SK-N-SH treated with all-trans-retinoic acid at 6 μM for 48 hours (cell line): Measurements from ENCODE around the gene HJV.

Experiments used
- ATAC-seq: fragments of 200-7000 bp; cut with Tn5 transposase; 3 replicates; pipeline ENCODE4 v1.9.1; 2020; ENCODE audit warnings: mild to moderate bottlenecking, moderate library complexity
- ARNTL ChIP-seq: fragments of 450-650 bp; formaldehyde crosslinking; IDR thresholded peaks from 2 replicates; pipeline ENCODE4 v1.5.0; 2020; ENCODE audit warnings: low read depth, mild to moderate bottlenecking, moderate library complexity, borderline replicate concordance
- BACH2 ChIP-seq: fragments of 250-450 bp; sonication (Bioruptor Pico); IDR thresholded peaks from 2 replicates; pipeline ENCODE4 v1.9.0; 2021; ENCODE audit warnings: mild to moderate bottlenecking, borderline replicate concordance
- CSDC2 ChIP-seq: fragments of 250-450 bp; sonication (Bioruptor Pico); IDR thresholded peaks from 2 replicates; pipeline ENCODE4 v1.5.0; 2020; ENCODE audit warnings: mild to moderate bottlenecking, moderate library complexity
- ESRRG ChIP-seq: fragments of 250-450 bp; sonication (Bioruptor Pico); IDR thresholded peaks from 2 replicates; pipeline ENCODE4 v1.6.1; 2021; ENCODE audit warnings: mild to moderate bottlenecking
- GLIS3 ChIP-seq: fragments of 250-450 bp; sonication (Bioruptor Pico); IDR thresholded peaks from 2 replicates; pipeline ENCODE4 v1.5.0; 2020; ENCODE audit warnings: mild to moderate bottlenecking, moderate library complexity
- ISL1 ChIP-seq: fragments of 250-450 bp; sonication (Bioruptor Pico); IDR thresholded peaks from 2 replicates; pipeline ENCODE4 v2.1.2; 2022; ENCODE audit warnings: mild to moderate bottlenecking, moderate library complexity
- OSR1 ChIP-seq: fragments of 250-450 bp; sonication (Bioruptor Pico); IDR thresholded peaks from 2 replicates; pipeline ENCODE4 v1.8.0; 2022; ENCODE audit warnings: moderate library complexity, mild to moderate bottlenecking, inconsistent platforms
- RARB ChIP-seq: fragments of 250-450 bp; sonication (Bioruptor Pico); IDR thresholded peaks from 2 replicates; pipeline ENCODE4 v1.8.0; 2021; ENCODE audit warnings: mild to moderate bottlenecking, moderate library complexity
- SNAI2 ChIP-seq: fragments of 250-450 bp; sonication (Bioruptor Pico); IDR thresholded peaks from 2 replicates; pipeline ENCODE4 v1.5.0; 2020; ENCODE audit warnings: mild to moderate bottlenecking, moderate library complexity
- TCF4 ChIP-seq: fragments of 250-450 bp; sonication (Bioruptor Pico); IDR thresholded peaks from 2 replicates; pipeline ENCODE4 v1.8.0; 2021; ENCODE audit warnings: mild to moderate bottlenecking, moderate library complexity, borderline replicate concordance
- TOX ChIP-seq: fragments of 250-450 bp; sonication (Bioruptor Pico); IDR thresholded peaks from 2 replicates; pipeline ENCODE4 v1.8.0; 2021; ENCODE audit warnings: mild to moderate bottlenecking, moderate library complexity, borderline replicate concordance
- ZC3H10 ChIP-seq: fragments of 250-450 bp; sonication (Bioruptor Pico); IDR thresholded peaks from 2 replicates; pipeline ENCODE4 v1.5.1; 2021; ENCODE audit warnings: mild to moderate bottlenecking, moderate library complexity
- ZFP3 ChIP-seq: fragments of 250-450 bp; sonication (Bioruptor Pico); IDR thresholded peaks from 2 replicates; pipeline ENCODE4 v1.5.0; 2020; ENCODE audit warnings: mild to moderate bottlenecking, moderate library complexity
- ZFP30 ChIP-seq: fragments of 450-650 bp; formaldehyde crosslinking; IDR thresholded peaks from 2 replicates; pipeline ENCODE4 v1.5.0; 2022; ENCODE audit warnings: mild to moderate bottlenecking, moderate library complexity
- ZNF565 ChIP-seq: fragments of 450-650 bp; formaldehyde crosslinking; conservative IDR thresholded peaks from 2 replicates; pipeline ENCODE4 v1.5.0; 2020; ENCODE audit warnings: low read depth, mild to moderate bottlenecking, moderate library complexity
- ZNF70 ChIP-seq: fragments of 450-650 bp; formaldehyde crosslinking; IDR thresholded peaks from 2 replicates; pipeline ENCODE4 v1.5.0; 2020; ENCODE audit warnings: mild to moderate bottlenecking, moderate library complexity
- ZNF8 ChIP-seq: fragments of 450-650 bp; formaldehyde crosslinking; IDR thresholded peaks from 2 replicates; pipeline ENCODE4 v1.5.0; 2020; ENCODE audit warnings: mild to moderate bottlenecking, moderate library complexity
- TF ChIP-seq, protein P1 (sequence below): fragments of 250-450 bp; sonication (Bioruptor Pico); IDR thresholded peaks from 2 replicates; pipeline ENCODE4 v1.5.1; 2021; ENCODE audit warnings: mild to moderate bottlenecking, moderate library complexity
- TF ChIP-seq, protein P2 (sequence below): fragments of 250-450 bp; sonication (Bioruptor Pico); IDR thresholded peaks from 2 replicates; pipeline ENCODE4 v1.5.1; 2020; ENCODE audit warnings: low read depth, mild to moderate bottlenecking, moderate library complexity
- TF ChIP-seq, protein P3 (sequence below): fragments of 250-450 bp; sonication (Bioruptor Pico); IDR thresholded peaks from 2 replicates; pipeline ENCODE4 v1.8.0; 2021; ENCODE audit warnings: low read depth, mild to moderate bottlenecking, moderate library complexity, borderline replicate concordance
- TF ChIP-seq, protein P4 (sequence below): fragments of 250-450 bp; sonication (Bioruptor Pico); IDR thresholded peaks from 2 replicates; pipeline ENCODE4 v1.5.0; 2020; ENCODE audit warnings: mild to moderate bottlenecking, moderate library complexity

HJV gene

GRCh38 chr1:145983206-145983675 is 38.3 kb downstream of the HJV start (continued):
- TF ChIP-seq, protein P1, sequence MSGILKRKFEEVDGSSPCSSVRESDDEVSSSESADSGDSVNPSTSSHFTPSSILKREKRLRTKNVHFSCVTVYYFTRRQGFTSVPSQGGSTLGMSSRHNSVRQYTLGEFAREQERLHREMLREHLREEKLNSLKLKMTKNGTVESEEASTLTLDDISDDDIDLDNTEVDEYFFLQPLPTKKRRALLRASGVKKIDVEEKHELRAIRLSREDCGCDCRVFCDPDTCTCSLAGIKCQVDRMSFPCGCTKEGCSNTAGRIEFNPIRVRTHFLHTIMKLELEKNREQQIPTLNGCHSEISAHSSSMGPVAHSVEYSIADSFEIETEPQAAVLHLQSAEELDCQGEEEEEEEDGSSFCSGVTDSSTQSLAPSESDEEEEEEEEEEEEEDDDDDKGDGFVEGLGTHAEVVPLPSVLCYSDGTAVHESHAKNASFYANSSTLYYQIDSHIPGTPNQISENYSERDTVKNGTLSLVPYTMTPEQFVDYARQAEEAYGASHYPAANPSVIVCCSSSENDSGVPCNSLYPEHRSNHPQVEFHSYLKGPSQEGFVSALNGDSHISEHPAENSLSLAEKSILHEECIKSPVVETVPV (CRISPR knock-in tag), result no peak
- TF ChIP-seq GLIS3 (CRISPR knock-in tag) (no peak), BACH2 (CRISPR knock-in tag) (no peak), ZNF70 (CRISPR knock-in tag) (no peak), ARNTL (CRISPR knock-in tag) (no peak)

DNA sequence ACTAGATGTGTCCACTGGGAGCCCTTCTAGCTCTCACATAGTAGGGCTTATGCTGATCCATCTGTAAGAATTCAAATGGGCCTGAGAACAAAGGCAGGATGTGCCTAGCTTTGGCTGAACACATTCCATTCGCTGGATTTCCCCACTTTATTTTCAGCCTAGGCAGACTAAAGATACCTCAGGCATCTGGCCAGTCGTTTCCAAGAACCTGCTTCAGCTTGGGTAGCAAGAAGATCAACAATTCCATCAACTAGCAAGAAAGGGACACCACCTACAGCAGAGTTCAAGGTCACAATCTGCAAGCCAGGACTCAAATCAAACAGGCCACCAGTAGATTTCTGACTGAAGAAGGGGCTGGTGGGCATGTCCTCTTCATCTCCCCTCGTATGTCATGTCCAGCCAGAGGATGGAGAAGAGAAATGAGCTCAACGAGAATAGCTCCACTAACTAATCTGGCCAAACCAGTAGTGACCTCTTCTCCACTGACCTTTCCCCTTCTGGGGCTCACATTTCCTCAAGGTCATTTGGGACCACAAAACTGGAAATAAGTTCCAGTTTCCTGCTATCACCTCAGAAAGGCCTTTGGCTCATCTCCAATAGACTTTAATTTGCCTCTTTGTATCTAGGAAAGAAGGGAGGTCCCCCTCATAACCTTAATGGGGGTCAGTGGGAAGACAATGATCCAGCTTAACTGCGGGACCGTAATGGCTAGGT is 39.4 kb downstream of the HJV start:
- ATAC-seq, result no peak
- TF ChIP-seq TCF4 (CRISPR knock-in tag) (no peak), ZFP3 (CRISPR knock-in tag) (no peak), ZFP30 (CRISPR knock-in tag) (no peak)

DNA sequence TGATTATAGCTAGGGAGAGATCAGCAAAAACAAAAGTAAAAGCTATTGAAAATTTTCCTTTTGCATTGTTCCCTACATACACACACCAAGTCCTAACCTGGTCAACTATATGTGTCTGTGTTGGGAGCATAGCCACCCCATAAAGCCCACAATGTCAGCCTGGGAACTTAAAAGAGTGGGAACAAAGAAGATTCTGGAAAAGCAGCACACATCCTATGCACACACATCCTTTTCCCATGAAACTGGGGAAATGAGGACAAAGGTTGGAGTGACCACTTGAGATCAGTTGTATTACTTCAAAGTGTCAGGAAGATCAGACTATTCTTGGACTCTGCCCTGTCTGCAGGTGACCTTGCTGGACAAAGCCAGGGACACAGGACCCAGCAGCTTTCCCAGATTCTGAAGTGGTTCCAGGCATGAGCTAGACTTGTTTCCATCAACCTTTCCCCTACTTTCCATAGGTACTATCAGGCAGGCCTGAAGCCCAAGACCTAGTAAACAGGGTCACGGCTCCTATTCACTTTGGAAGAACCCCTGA is 41.0 kb downstream of the HJV start:
- TF ChIP-seq BACH2 (CRISPR knock-in tag) (no peak), SNAI2 (no peak), RARB (CRISPR knock-in tag) (no peak), ZFP3 (CRISPR knock-in tag) (no peak), ZNF70 (CRISPR knock-in tag) (no peak), ZC3H10 (CRISPR knock-in tag) (no peak), ESRRG (CRISPR knock-in tag) (no peak), ZFP30 (CRISPR knock-in tag) (no peak), CSDC2 (no peak), TOX (no peak), ZNF8 (CRISPR knock-in tag) (no peak), GLIS3 (CRISPR knock-in tag) (no peak), TCF4 (CRISPR knock-in tag) (no peak), ISL1 (CRISPR knock-in tag) (no peak), OSR1 (CRISPR knock-in tag) (no peak), ZNF565 (CRISPR knock-in tag) (no peak)
- TF ChIP-seq, protein P2, sequence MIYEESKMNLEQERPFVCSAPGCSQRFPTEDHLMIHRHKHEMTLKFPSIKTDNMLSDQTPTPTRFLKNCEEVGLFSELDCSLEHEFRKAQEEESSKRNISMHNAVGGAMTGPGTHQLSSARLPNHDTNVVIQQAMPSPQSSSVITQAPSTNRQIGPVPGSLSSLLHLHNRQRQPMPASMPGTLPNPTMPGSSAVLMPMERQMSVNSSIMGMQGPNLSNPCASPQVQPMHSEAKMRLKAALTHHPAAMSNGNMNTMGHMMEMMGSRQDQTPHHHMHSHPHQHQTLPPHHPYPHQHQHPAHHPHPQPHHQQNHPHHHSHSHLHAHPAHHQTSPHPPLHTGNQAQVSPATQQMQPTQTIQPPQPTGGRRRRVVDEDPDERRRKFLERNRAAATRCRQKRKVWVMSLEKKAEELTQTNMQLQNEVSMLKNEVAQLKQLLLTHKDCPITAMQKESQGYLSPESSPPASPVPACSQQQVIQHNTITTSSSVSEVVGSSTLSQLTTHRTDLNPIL (CRISPR knock-in tag), result no peak
- TF ChIP-seq, protein P3, sequence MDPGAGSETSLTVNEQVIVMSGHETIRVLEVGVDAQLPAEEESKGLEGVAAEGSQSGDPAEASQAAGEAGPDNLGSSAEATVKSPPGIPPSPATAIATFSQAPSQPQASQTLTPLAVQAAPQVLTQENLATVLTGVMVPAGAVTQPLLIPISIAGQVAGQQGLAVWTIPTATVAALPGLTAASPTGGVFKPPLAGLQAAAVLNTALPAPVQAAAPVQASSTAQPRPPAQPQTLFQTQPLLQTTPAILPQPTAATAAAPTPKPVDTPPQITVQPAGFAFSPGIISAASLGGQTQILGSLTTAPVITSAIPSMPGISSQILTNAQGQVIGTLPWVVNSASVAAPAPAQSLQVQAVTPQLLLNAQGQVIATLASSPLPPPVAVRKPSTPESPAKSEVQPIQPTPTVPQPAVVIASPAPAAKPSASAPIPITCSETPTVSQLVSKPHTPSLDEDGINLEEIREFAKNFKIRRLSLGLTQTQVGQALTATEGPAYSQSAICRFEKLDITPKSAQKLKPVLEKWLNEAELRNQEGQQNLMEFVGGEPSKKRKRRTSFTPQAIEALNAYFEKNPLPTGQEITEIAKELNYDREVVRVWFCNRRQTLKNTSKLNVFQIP (CRISPR knock-in tag), result no peak
- TF ChIP-seq, protein P1 (CRISPR knock-in tag), result no peak
- TF ChIP-seq, protein P4, sequence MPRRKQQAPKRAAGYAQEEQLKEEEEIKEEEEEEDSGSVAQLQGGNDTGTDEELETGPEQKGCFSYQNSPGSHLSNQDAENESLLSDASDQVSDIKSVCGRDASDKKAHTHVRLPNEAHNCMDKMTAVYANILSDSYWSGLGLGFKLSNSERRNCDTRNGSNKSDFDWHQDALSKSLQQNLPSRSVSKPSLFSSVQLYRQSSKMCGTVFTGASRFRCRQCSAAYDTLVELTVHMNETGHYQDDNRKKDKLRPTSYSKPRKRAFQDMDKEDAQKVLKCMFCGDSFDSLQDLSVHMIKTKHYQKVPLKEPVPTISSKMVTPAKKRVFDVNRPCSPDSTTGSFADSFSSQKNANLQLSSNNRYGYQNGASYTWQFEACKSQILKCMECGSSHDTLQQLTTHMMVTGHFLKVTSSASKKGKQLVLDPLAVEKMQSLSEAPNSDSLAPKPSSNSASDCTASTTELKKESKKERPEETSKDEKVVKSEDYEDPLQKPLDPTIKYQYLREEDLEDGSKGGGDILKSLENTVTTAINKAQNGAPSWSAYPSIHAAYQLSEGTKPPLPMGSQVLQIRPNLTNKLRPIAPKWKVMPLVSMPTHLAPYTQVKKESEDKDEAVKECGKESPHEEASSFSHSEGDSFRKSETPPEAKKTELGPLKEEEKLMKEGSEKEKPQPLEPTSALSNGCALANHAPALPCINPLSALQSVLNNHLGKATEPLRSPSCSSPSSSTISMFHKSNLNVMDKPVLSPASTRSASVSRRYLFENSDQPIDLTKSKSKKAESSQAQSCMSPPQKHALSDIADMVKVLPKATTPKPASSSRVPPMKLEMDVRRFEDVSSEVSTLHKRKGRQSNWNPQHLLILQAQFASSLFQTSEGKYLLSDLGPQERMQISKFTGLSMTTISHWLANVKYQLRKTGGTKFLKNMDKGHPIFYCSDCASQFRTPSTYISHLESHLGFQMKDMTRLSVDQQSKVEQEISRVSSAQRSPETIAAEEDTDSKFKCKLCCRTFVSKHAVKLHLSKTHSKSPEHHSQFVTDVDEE (CRISPR knock-in tag), result no peak
- no peak for ATAC-seq
